H1 (cell line): ENCODE results near the gene CACNB2. TPM values are rescaled to one million over a fixed set of nuclear protein-coding genes. Genes with fewer than 3 reads are reported as not detected.

Experiments used
- CREB1 ChIP-seq: IDR thresholded peaks from 2 replicates; pipeline ENCODE4 v1.6.1; 2012; ENCODE audit warnings: inconsistent platforms
- PHF8 ChIP-seq: fragments of 200-600 bp; sonication (generic); conservative IDR thresholded peaks from 2 replicates; pipeline ENCODE4 v1.7.1; 2012; ENCODE audit warnings: low read depth, mild to moderate bottlenecking, inconsistent platforms, low read length, moderate library complexity
- polyA plus RNA-seq, 7 experiments: library from polyadenylated mRNA; depleted of rRNA in 3 of 7; stranded (reverse) in 5 of 7; unstranded in 2 of 7; fragments of >200 nt in 5 of 7; fragments of 200-250 nt in 2 of 7; gene quantifications; 1 replicate in 5 of 7; 2 replicates in 1 of 7; 4 replicates in 1 of 7; pipeline versions ENCODE4 v1.2.1 to v1.2.3, GENCODE V29; 2011 to 2013; ENCODE audit warnings: missing spikeins in 2 of 7, mixed read lengths in 2 of 7
- total RNA-seq: library from RNA; stranded (reverse); fragmentation: NEBNext Ultra II Directional; extraction: Animal tissue kit (Norgen Biotek cat#: 25700); gene quantifications from 2 replicates; pipeline ENCODE4 v1.2.1, GENCODE V29; 2021

Gene CACNB2
- total and polyA plus RNA-seq, 2 of the 8 experiments (the other 6 are each of a cell fraction or from before 2014, with no cell fraction given), result 2.4 to 3.2 TPM

DNA sequence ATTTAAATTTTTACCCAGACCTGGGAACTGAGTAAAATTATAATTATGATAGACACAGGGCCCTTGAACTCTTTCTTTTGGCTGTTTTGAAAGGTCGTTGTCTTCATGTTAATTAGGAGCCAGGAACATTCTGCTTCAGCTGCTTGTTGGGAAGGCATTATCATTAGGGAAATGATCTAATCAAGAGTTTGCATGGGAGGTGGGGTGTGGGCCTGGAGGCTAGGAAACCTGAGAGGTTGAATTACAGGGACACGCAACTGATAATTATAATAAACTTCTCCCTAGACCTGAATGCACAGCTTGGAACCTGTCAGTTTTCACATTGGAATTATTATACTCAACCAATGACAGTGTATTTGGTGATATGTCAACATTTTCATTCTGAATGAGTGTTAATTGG is 237.7 kb downstream of the CACNB2 start (continued):
- TF ChIP-seq PHF8 (no peak), CREB1 (no peak)
